ENCODE results near the gene NHLH1.

- TF ChIP-seq CTCF (conservative IDR thresholded peaks at IDR 0.05; ENCODE audit: low read depth, low read length) (no peak), SMC3 (IDR thresholded peaks at IDR 0.05; ENCODE audit: low read depth, low read length) (no peak), CEBPB (IDR thresholded peaks at IDR 0.05; ENCODE audit: low read depth, low read length) (no peak), RFX5 (IDR thresholded peaks at IDR 0.05; ENCODE audit: low read depth, low read length) (no peak), POLR2A (IDR thresholded peaks at IDR 0.05; ENCODE audit: low read depth, low read length) (no peak), BHLHE40 (IDR thresholded peaks at IDR 0.05; ENCODE audit: low read depth, low read length) (no peak)
- TF ChIP-seq, protein P1, sequence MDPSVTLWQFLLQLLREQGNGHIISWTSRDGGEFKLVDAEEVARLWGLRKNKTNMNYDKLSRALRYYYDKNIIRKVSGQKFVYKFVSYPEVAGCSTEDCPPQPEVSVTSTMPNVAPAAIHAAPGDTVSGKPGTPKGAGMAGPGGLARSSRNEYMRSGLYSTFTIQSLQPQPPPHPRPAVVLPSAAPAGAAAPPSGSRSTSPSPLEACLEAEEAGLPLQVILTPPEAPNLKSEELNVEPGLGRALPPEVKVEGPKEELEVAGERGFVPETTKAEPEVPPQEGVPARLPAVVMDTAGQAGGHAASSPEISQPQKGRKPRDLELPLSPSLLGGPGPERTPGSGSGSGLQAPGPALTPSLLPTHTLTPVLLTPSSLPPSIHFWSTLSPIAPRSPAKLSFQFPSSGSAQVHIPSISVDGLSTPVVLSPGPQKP (IDR thresholded peaks at IDR 0.05; ENCODE audit: borderline replicate concordance, low read depth, low read length), result no peak
- TF ChIP-seq, protein P2, sequence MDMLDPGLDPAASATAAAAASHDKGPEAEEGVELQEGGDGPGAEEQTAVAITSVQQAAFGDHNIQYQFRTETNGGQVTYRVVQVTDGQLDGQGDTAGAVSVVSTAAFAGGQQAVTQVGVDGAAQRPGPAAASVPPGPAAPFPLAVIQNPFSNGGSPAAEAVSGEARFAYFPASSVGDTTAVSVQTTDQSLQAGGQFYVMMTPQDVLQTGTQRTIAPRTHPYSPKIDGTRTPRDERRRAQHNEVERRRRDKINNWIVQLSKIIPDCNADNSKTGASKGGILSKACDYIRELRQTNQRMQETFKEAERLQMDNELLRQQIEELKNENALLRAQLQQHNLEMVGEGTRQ (IDR thresholded peaks at IDR 0.05; ENCODE audit: low read depth, low read length), result no peak
These were observed 38.5 kb downstream of the NHLH1 start for GRCh38 chr1:160405331-160405877.
